Activated B cell treated with CpG ODN at 0.5 μM for 24 hours (primary cell): ENCODE data around the gene P2RX4. TPM values are rescaled to one million over a fixed set of nuclear protein-coding genes. Genes with fewer than 3 reads are reported as not detected.

Experiments
- ATAC-seq: fragments of 200-7000 bp; cut with Tn5 transposase; one replicate; pipeline ENCODE4 v1.10.0; 2021; ENCODE audit warnings: low read depth, mild to moderate bottlenecking, moderate library complexity
- CTCF ChIA-PET: fragments of 350-600 bp; sonication (Branson Sonifier 250); formaldehyde crosslinking; loops from one replicate; lab custom pipeline; 2021; ENCODE audit warnings: antibody characterized with exemption; lab: Charles Lee
- POLR2A ChIA-PET: fragments of 350-600 bp; sonication (Branson Sonifier 250); formaldehyde crosslinking; loops from one replicate; lab custom pipeline; 2021; ENCODE audit warnings: antibody characterized with exemption; lab: Charles Lee
- DNase-seq: peaks from one replicate; pipeline ENCODE4 v3.0.0; 2022
- H3K27ac Mint-ChIP-seq: one replicate; pipeline ENCODE4 v1.8.0; 2020; ENCODE audit warnings: mixed read lengths
- H3K27me3 Mint-ChIP-seq: one replicate; pipeline ENCODE4 v1.8.0; 2021; ENCODE audit warnings: mixed read lengths
- H3K36me3 Mint-ChIP-seq: one replicate; pipeline ENCODE4 v1.8.0; 2021; ENCODE audit warnings: low read depth, mixed read lengths
- H3K4me1 Mint-ChIP-seq: one replicate; pipeline ENCODE4 v1.8.0; 2021; ENCODE audit warnings: mixed read lengths
- H3K4me3 Mint-ChIP-seq: one replicate; pipeline ENCODE4 v1.8.0; 2020; ENCODE audit warnings: mild to moderate bottlenecking, mixed read lengths
- H3K9me3 Mint-ChIP-seq: one replicate; pipeline ENCODE4 v1.8.0; 2020; ENCODE audit warnings: mixed read lengths
- CTCF ChIP-seq: fragments of 200-600 bp; IDR thresholded peaks from one replicate; pipeline ENCODE4 v1.8.0; 2022; ENCODE audit warnings: antibody characterized with exemption, mild to moderate bottlenecking
- intact Hi-C: fragments of 100-400 bp; cut with micrococcal nuclease; formaldehyde crosslinking; loops from one replicate; pipeline ENCODE4 v1.15.1; 2024
- total RNA-seq: library from RNA; stranded (reverse); gene quantifications from 2 replicates; pipeline ENCODE4 v1.2.3, GENCODE V29; 2022

P2RX4 gene
- total RNA-seq, 1 donor from 2014 or later = 17.0 TPM

- CTCF ChIA-PET = no interaction called here
- Mint-ChIP-seq H3K36me3 (peaks cover 64% of the 10 kb centered on the region), H3K27me3 (no peaks in the 10 kb centered on the region), H3K4me3 (no peak overlapping the region), H3K27ac (no peak overlapping the region), H3K9me3 (no peaks in the 10 kb centered on the region), H3K4me1 (peaks cover 7% of the 10 kb centered on the region)
- POLR2A ChIA-PET = no interaction called here
- TF ChIP-seq CTCF = no peak
- no peak for ATAC-seq
- DNase-seq = no peak
- intact Hi-C loops = no loop called here
Observed at GRCh38 chr12:121261398-121261797, 51.5 kb downstream of the P2RX4 start.

- ChIA-PET CTCF (no interaction called here), POLR2A (no interaction called here)
- no peaks in the 10 kb centered on the region for H3K27me3 Mint-ChIP-seq
- peaks cover 58% of the 10 kb centered on the region for H3K36me3 Mint-ChIP-seq
- DNase-seq (no peak), ATAC-seq (no peak)
- peaks cover 6% of the 10 kb centered on the region for H3K4me1 Mint-ChIP-seq
- H3K27ac Mint-ChIP-seq = no peak overlapping the region
- H3K9me3 Mint-ChIP-seq = no peaks in the 10 kb centered on the region
- H3K4me3 Mint-ChIP-seq = no peak overlapping the region
- intact Hi-C loops = no loop called here
- TF ChIP-seq CTCF = no peak
Observed at GRCh38 chr12:121263206-121263935, 53.4 kb downstream of the P2RX4 start.

GRCh38 chr12:121264135-121264534 is 54.2 kb downstream of the P2RX4 start:
- no peak for TF ChIP-seq CTCF
- no peaks in the 10 kb centered on the region for H3K9me3 Mint-ChIP-seq
- no peaks in the 10 kb centered on the region for H3K27me3 Mint-ChIP-seq
- H3K36me3 Mint-ChIP-seq = peaks cover 57% of the 10 kb centered on the region
- H3K27ac Mint-ChIP-seq = no peak overlapping the region
- no peak for ATAC-seq
- intact Hi-C loops = no loop called here
- CTCF ChIA-PET = no interaction called here
- H3K4me1 Mint-ChIP-seq = peaks cover under 1% of the 10 kb centered on the region
- POLR2A ChIA-PET = no interaction called here
- H3K4me3 Mint-ChIP-seq = no peak overlapping the region
- no peak for DNase-seq

- Mint-ChIP-seq H3K4me1 (no peaks in the 10 kb centered on the region), H3K4me3 (no peak overlapping the region), H3K9me3 (no peaks in the 10 kb centered on the region), H3K27me3 (no peaks in the 10 kb centered on the region), H3K27ac (no peak overlapping the region), H3K36me3 (peaks cover 56% of the 10 kb centered on the region)
- DNase-seq (no peak), ATAC-seq (no peak)
- ChIA-PET CTCF (no interaction called here), POLR2A (interaction anchor here (0.6 kb wide), 1 partner anchor 315 kb away, joined by 4 read pairs; no protein-coding TSS in a partner anchor)
- TF ChIP-seq CTCF = no peak
- intact Hi-C loops = no loop called here
Observed at GRCh38 chr12:121264951-121265515, 55.1 kb downstream of the P2RX4 start.

- CTCF ChIA-PET = no interaction called here
- no peak for ATAC-seq
Observed at GRCh38 chr12:121267822-121268221, 57.9 kb downstream of the P2RX4 start.

More at GRCh38 chr12:121267822-121268221, 57.9 kb downstream of the P2RX4 start:
- POLR2A ChIA-PET = no interaction called here
- H3K27me3 Mint-ChIP-seq = no peaks in the 10 kb centered on the region
- no peaks in the 10 kb centered on the region for H3K4me1 Mint-ChIP-seq
- no peak overlapping the region for H3K4me3 Mint-ChIP-seq
- H3K27ac Mint-ChIP-seq = no peak overlapping the region
- H3K36me3 Mint-ChIP-seq = peaks cover 40% of the 10 kb centered on the region
- DNase-seq = no peak
- no peak for TF ChIP-seq CTCF
- H3K9me3 Mint-ChIP-seq = no peaks in the 10 kb centered on the region
- intact Hi-C loops = no loop called here
